DMS153 (cell line): Measurements from ENCODE around the gene DRC7.

ENCODE experiments used
- DNase-seq: peaks from one replicate; lab custom pipeline; 2025; lab: John Stamatoyannopoulos, UW

The DRC7 gene

GRCh38 chr16:57749856-57750452 lies 55.3 kb downstream of the DRC7 start:
- no peak for DNase-seq

DNA sequence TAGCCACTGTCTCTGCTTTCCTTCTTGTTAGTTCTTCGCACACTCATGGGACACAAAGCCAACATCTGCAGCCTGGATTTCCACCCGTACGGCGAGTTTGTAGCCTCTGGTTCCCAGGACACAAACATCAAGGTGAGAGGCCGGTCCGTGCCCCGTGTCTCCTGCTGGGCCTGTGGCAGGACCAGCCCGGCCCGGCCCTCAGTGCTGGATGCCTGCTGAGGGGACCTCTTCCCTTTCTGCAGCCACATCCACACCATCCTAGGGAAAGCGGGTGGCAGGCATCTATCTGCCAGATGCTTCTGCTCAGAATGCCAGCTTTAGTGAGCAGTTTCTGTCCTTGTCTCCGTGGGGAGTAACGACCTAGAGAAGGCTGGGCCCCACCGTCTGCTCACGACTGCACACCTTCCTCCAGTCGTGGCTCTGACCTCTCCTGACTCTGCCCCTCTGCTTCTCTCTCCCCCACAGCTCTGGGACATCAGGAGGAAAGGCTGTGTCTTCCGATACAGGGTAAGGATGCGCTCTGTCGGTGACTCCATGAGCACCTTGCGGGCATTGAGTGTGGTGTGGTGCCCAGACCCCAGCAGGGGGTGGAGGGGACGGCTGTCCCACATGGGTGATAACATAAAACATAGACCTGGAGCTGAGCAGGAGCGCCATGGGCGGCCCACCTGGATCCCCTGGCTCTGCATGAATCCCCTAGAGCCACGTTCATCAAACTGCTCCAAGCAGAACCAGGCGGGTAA lies 56.4 kb downstream of the DRC7 start:
- no peak for DNase-seq

DNA sequence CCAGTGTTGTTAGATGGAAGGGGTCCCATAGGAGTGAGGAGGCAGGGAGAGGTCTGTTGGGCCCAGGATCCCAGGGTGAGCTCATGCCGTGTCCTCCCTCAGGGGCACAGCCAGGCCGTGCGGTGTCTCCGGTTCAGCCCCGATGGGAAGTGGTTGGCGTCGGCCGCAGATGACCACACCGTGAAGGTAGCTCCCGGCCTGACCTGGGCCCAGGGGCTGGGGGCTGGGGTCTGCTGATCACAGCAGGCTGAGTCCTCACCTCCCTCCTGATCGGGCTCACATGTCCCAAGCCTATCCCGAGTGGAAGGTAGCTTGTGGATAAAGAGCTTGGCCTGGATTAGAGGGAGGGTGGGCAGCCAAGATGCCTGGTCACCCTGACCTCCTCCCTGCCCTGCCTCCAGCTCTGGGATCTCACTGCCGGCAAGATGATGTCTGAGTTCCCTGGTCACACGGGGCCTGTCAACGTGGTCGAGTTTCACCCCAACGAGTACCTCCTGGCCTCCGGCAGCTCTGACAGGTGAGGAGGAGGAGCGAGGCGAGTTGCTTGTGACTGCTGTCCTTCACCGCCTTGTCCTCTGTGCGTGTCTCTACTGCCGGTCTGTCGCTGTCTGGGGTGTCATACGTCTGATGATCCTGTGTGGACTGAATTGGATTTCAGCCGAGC lies 57.1 kb downstream of the DRC7 start:
- DNase-seq = no peak

GRCh38 chr16:57752203-57752580 lies 57.6 kb downstream of the DRC7 start:
- DNase-seq = no peak

DNA sequence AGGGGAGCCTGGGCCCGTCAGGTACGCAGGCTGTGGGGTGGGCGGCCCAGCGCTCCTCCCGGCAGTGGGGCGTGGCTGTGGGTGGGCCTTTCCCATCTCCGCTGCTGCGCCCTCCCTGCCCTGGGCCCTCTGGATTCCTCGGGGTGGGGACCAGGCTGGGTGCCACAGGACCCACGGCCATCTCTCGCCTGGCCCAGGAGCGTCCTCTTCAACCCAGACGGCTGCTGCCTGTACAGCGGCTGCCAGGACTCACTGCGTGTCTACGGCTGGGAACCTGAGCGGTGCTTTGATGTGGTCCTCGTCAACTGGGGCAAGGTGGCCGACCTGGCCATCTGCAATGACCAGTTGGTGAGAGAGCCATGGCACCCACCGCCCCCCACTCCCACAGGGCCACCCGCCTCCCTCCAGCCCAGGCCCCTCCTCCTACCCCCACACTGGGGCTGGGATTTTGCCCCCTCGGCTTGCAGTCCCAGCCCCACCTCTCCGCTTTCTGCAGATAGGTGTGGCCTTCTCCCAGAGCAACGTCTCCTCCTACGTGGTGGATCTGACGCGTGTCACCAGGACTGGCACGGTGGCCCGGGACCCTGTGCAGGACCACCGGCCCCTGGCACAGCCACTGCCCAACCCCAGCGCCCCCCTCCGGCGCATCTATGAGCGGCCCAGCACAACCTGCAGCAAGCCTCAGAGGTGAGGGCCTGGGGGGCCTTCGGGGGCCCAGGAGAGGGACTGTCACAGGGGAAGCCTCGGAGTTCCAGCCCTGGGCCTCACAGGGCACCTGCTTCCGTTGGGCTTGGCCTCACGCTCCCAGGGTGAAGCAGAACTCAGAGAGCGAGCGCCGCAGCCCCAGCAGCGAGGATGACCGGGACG lies 58.2 kb downstream of the DRC7 start:
- DNase-seq = no peak

- no peak for DNase-seq
Observed at GRCh38 chr16:57753448-57754353, 59.1 kb downstream of the DRC7 start.

DNA sequence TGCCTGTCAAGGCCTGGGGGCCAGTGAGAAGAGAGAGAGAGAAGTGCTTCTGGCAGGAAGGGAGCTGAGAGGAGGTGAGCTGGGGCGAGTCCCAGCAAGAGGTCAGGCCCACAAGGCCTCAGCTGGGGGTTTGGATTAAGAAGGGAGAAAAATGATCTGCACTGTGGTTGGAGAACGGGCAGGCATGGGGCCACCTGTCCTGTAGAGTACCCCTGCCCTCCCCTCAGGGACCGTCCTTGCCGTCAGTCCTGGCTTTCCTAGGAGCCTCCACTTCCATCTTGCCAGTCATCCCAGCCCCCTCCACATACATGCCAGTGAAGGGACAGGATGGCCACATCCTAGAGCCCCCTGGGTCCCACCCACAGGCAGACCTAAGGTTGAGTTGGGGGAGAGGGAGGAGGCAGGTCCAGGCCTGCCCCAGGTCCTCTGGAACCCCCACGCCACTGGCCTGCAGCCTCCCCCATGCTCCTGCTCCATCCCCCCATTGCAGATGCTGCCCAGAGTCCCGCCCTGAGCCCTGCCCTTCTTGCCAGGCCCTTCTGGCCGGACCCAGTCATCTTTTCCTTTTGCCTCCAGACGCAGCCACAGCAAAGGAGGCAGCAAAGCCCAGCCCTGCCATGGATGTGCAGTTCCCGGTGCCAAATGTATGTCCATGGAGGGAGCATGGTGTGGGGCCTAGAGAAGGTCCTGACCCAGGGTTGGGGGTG lies 59.9 kb downstream of the DRC7 start:
- no peak for DNase-seq

- DNase-seq = no peak
Observed at GRCh38 chr16:57755061-57755684, 60.6 kb downstream of the DRC7 start.

GRCh38 chr16:57755726-57756423 lies 61.3 kb downstream of the DRC7 start:
- DNase-seq = no peak

- DNase-seq = no peak
Observed at GRCh38 chr16:57756424-57757325, 62.1 kb downstream of the DRC7 start.

GRCh38 chr16:57757326-57757786 lies 62.8 kb downstream of the DRC7 start:
- no peak for DNase-seq

DNA sequence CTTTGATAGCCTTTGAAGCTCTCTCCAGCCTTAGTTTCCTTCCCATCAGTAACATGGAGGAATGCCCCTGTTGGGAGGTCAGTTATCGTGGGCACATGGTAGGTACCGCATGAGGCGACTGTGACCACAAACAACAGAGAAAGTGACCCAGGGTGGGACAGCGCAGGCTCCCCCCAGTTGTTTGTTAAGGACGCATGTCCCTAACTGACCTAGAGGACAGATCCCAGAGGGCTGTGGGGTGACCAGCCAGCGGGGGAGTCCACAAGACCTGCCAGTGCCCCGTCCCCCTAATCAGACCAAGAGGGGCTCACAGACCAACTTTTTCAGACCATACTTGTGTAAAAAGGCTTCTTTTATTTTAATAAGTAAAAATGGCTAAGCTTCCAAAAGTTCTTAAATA lies 63.3 kb downstream of the DRC7 start:
- DNase-seq = no peak

- DNase-seq = no peak
Observed at GRCh38 chr16:57758331-57759117, 63.9 kb downstream of the DRC7 start.

- no peak for DNase-seq
Observed at GRCh38 chr16:57759131-57759530, 64.5 kb downstream of the DRC7 start.

DNA sequence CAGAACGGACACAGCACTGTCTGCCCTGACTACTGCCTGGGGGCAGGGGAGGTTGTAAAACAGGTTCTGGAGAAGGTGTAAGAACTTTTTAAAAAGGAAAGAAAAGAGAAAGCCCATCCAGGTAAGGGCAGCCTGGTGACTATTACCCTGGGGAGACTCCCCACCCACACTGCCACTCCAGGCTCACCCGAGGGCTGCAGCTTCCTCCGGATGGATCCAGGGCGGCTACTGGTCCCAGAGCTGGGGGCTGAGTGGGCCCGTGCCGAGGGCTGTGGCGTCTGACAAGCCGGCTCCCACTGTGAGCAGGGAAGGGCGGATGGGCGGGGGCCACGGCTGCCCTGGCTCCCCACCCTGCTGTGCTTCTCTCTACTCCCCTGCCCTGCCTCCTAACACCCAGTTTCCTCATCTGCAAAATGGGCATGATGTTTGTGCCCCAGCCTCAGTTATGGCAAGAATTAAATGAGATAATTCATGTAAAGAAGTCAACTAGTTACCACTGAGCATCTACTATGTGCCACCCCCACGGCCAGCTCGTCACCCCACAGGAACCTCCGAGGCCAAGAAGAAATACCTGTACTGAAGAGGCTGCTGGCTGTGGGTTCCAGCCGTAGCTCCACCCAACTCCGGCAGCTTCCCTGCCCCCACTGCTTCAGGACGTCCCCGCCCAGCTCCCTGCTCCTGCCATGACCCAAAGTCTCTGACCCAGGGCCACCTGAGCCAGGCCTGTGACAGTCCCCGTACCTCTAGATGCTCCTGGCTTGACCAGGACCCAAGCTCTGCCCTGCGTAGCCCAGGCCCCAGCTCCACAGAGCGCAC lies 65.1 kb downstream of the DRC7 start:
- DNase-seq = no peak

- no peak for DNase-seq
Observed at GRCh38 chr16:57760357-57761160, 66.0 kb downstream of the DRC7 start.
